Measurements from ENCODE around the gene HOXA7. TPM values are rescaled to one million over a fixed set of nuclear protein-coding genes. Genes with fewer than 3 reads are reported as not detected.

HOXA7 gene
- total and polyA plus RNA-seq, 11 donors = 0.29 TPM; not detected in 10

DNA sequence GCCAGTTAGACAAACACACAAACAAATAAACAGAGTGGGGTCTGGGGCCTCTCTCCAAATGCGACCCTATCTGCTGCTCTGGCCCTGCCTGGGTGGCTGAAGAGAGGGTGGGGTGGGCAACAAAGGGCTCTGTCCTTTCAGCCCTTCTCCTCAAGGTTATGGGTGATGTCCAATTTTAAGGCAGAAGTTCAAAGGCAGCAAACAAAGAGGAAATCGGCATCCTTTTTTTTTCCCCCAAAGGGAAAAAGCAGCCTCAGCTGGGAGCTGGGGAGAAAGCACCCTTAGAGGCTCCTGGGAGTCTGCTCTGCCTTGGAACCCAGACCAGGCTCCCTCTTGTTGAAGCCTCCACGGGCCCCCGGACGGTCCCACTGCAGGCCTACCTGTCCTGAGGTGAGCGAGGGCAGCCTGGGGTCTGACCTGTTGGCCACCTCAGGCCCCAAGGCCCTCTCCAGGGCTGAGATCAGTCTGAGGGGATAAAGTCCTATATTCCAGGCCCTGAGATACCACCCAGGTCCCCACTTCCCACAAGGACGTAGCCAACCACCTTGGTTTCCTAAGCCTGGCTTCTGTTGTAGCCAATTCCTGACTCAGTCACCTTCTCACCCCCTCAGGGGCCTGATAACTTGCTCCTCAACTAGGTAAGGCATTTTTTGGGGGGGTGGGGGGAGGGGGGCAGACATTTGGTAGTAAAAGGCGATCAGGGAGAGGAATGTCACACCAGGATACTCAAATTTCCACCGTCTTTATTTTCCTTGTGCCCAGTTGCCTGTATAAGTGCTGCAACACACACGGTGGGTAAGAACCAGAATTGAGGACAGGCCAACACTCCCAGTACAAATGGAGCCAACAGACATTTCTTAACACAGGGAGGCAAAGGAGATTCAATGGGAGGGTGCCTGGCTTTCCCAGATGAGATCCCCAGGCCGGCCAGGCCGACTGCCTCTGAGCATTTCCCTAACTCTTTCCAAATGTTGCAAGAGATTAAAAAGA is 24.3 kb upstream of the HOXA7 start:
- peaks cover 0 to 38% (median 26%) of the 10 kb centered on the region in 12 donors for H3K4me1 ChIP-seq
- no peak overlapping the region for H3K4me3 ChIP-seq
- peak overlapping the region in 1 of 12 donors; percentile 91 for H3K27ac ChIP-seq
- DNase-seq (peak in 1 of 5 donors; percentile 57), ATAC-seq (no peak)
- no peaks in the 10 kb centered on the region for H3K9me3 ChIP-seq
- peaks cover 85 to 100% (median 100%) of the 10 kb centered on the region in 9 donors for H3K27me3 ChIP-seq
- WGBS, 4 donors = 40 to 56% (median 40%) methylated on average over 8 to 12 of the region's 12 CpGs
- no peak for TF ChIP-seq CTCF (IDR thresholded peaks at IDR 0.05)
- no peak for TF ChIP-seq POLR2A (IDR thresholded peaks at IDR 0.05)
- H3K36me3 ChIP-seq = no peaks in the 10 kb centered on the region
- intact Hi-C loops (cut with DNase I) = no loop called here

GRCh38 chr7:27179503-27180430 is 23.3 kb upstream of the HOXA7 start:
- peak overlapping the region in 1 of 12 donors; percentile 91 for H3K27ac ChIP-seq
- H3K4me1 ChIP-seq = peaks cover 0 to 29% (median 23%) of the 10 kb centered on the region in 12 donors
- H3K4me3 ChIP-seq = peak overlapping the region in 1 of 12 donors; percentile 1

GRCh38 chr7:27179030-27179429 is 22.6 kb upstream of the HOXA7 start:
- Histone ChIP-seq H3K27ac (peak overlapping the region in 1 of 12 donors; percentile 91), H3K9me3 (no peaks in the 10 kb centered on the region), H3K36me3 (no peaks in the 10 kb centered on the region), H3K27me3 (peaks cover 87 to 100% (median 100%) of the 10 kb centered on the region in 9 donors), H3K4me1 (peaks cover 0 to 28% (median 21%) of the 10 kb centered on the region in 12 donors), H3K4me3 (no peak overlapping the region)
- WGBS, 4 donors = 25 to 41% (median 32%) methylated on average over 14 of the region's 14 CpGs
- DNase-seq = no peak
- TF ChIP-seq POLR2A (IDR thresholded peaks at IDR 0.05) = no peak
- TF ChIP-seq CTCF (IDR thresholded peaks at IDR 0.05) = no peak
- intact Hi-C loops (cut with DNase I) = loop anchor here in 1 of 10 donors (10.0 kb wide), 1 partner anchor 1314 kb away; no protein-coding TSS in a partner anchor
- no peak for ATAC-seq

More at GRCh38 chr7:27179503-27180430, 23.3 kb upstream of the HOXA7 start:
- peak; percentile 49 to 80 (median 70) for TF ChIP-seq CTCF (IDR thresholded peaks at IDR 0.05)
- TF ChIP-seq POLR2A (IDR thresholded peaks at IDR 0.05) = no peak
- Histone ChIP-seq H3K27me3 (peaks cover 87 to 100% (median 100%) of the 10 kb centered on the region in 9 donors), H3K36me3 (no peaks in the 10 kb centered on the region), H3K9me3 (no peaks in the 10 kb centered on the region)
- DNase-seq (peak in 2 of 5 donors; percentile 63 to 79), ATAC-seq (peak in 3 of 4 donors; percentile 40 to 71 (median 68))
- WGBS, 4 donors = 6 to 9% (median 7%) methylated on average over 51 to 56 of the region's 56 CpGs
- intact Hi-C loops (cut with DNase I) = loop anchor here in 1 of 10 donors (10.0 kb wide), 1 partner anchor 1315 kb away; no protein-coding TSS in a partner anchor

All from heart left ventricle (tissue), 16 donors.